ENCODE measurements around the gene KLK7.

KLK7 gene

GRCh38 chr19:50969413-50969760 is 14.3 kb downstream of the KLK7 start, which contains the start of gene KLK6:
TSS of gene KLK6 (minus strand) at chr19:50969591. CDS start at chr19:50968104, 1,487 bp downstream.
- FAIRE-seq (no peak), DNase-seq (ENCODE audit: insufficient read length, low spot score) (no peak)
- TF ChIP-seq POU2F2 (IDR thresholded peaks at IDR 0.05; ENCODE audit: low read depth, low read length) = no peak
- TF ChIP-seq POLR2AphosphoS5 (IDR thresholded peaks at IDR 0.05; ENCODE audit: low read depth, low read length) = no peak
- no peak for TF ChIP-seq POLR2A (IDR thresholded peaks at IDR 0.05; ENCODE audit: low read depth, low read length)
- TF ChIP-seq TAF1 (IDR thresholded peaks at IDR 0.05; ENCODE audit: low read depth, low read length) = no peak
- TF ChIP-seq PAX5 (IDR thresholded peaks at IDR 0.05; ENCODE audit: insufficient read depth, low read length, severe bottlenecking) = no peak
- no peak for TF ChIP-seq SPI1 (IDR thresholded peaks at IDR 0.05; ENCODE audit: low read depth, low read length)

- no peak for DNase-seq (ENCODE audit: insufficient read length, low spot score)
- FAIRE-seq = no peak
- TF ChIP-seq SPI1 (IDR thresholded peaks at IDR 0.05; ENCODE audit: low read depth, low read length) = no peak
- no peak for TF ChIP-seq TAF1 (IDR thresholded peaks at IDR 0.05; ENCODE audit: low read depth, low read length)
- TF ChIP-seq POLR2AphosphoS5 (IDR thresholded peaks at IDR 0.05; ENCODE audit: low read depth, low read length) = no peak
- no peak for TF ChIP-seq POLR2A (IDR thresholded peaks at IDR 0.05; ENCODE audit: low read depth, low read length)
- no peak for TF ChIP-seq POU2F2 (IDR thresholded peaks at IDR 0.05; ENCODE audit: low read depth, low read length)
- TF ChIP-seq PAX5 (IDR thresholded peaks at IDR 0.05; ENCODE audit: insufficient read depth, low read length, severe bottlenecking) = no peak
Measured at GRCh38 chr19:50968716-50969412, 14.9 kb downstream of the KLK7 start.

- TF ChIP-seq SPI1 (IDR thresholded peaks at IDR 0.05; ENCODE audit: low read depth, low read length) = no peak
- no peak for TF ChIP-seq POLR2A (IDR thresholded peaks at IDR 0.05; ENCODE audit: low read depth, low read length)
- TF ChIP-seq TAF1 (IDR thresholded peaks at IDR 0.05; ENCODE audit: low read depth, low read length) = no peak
- no peak for TF ChIP-seq PAX5 (IDR thresholded peaks at IDR 0.05; ENCODE audit: insufficient read depth, low read length, severe bottlenecking)
- TF ChIP-seq POU2F2 (IDR thresholded peaks at IDR 0.05; ENCODE audit: low read depth, low read length) = no peak
- TF ChIP-seq POLR2AphosphoS5 (IDR thresholded peaks at IDR 0.05; ENCODE audit: low read depth, low read length) = no peak
- DNase-seq (ENCODE audit: insufficient read length, low spot score) (no peak), FAIRE-seq (no peak)
Measured at GRCh38 chr19:50967929-50968715, 15.6 kb downstream of the KLK7 start.

- no peak for TF ChIP-seq POLR2AphosphoS5 (IDR thresholded peaks at IDR 0.05; ENCODE audit: low read depth, low read length)
- TF ChIP-seq POU2F2 (IDR thresholded peaks at IDR 0.05; ENCODE audit: low read depth, low read length) = no peak
- TF ChIP-seq TAF1 (IDR thresholded peaks at IDR 0.05; ENCODE audit: low read depth, low read length) = no peak
- no peak for TF ChIP-seq PAX5 (IDR thresholded peaks at IDR 0.05; ENCODE audit: insufficient read depth, low read length, severe bottlenecking)
- TF ChIP-seq POLR2A (IDR thresholded peaks at IDR 0.05; ENCODE audit: low read depth, low read length) = no peak
- TF ChIP-seq SPI1 (IDR thresholded peaks at IDR 0.05; ENCODE audit: low read depth, low read length) = no peak
- FAIRE-seq (no peak), DNase-seq (ENCODE audit: insufficient read length, low spot score) (no peak)
Measured at GRCh38 chr19:50964266-50964665, 19.5 kb downstream of the KLK7 start.

GRCh38 chr19:50963381-50963780 is 20.3 kb downstream of the KLK7 start:
- DNase-seq (ENCODE audit: insufficient read length, low spot score) (no peak), FAIRE-seq (no peak)
- TF ChIP-seq POLR2A (IDR thresholded peaks at IDR 0.05; ENCODE audit: low read depth, low read length) = no peak

GRCh38 chr19:50962245-50962644 is 21.5 kb downstream of the KLK7 start:
- no peak for TF ChIP-seq TAF1 (IDR thresholded peaks at IDR 0.05; ENCODE audit: low read depth, low read length)
- TF ChIP-seq POU2F2 (IDR thresholded peaks at IDR 0.05; ENCODE audit: low read depth, low read length) = no peak
- no peak for TF ChIP-seq POLR2AphosphoS5 (IDR thresholded peaks at IDR 0.05; ENCODE audit: low read depth, low read length)
- TF ChIP-seq PAX5 (IDR thresholded peaks at IDR 0.05; ENCODE audit: insufficient read depth, low read length, severe bottlenecking) = no peak
- no peak for TF ChIP-seq POLR2A (IDR thresholded peaks at IDR 0.05; ENCODE audit: low read depth, low read length)
- no peak for TF ChIP-seq SPI1 (IDR thresholded peaks at IDR 0.05; ENCODE audit: low read depth, low read length)
- FAIRE-seq (no peak), DNase-seq (ENCODE audit: insufficient read length, low spot score) (no peak)

GRCh38 chr19:50959731-50960500 is 23.8 kb downstream of the KLK7 start:
- DNase-seq (ENCODE audit: insufficient read length, low spot score) (no peak), FAIRE-seq (no peak)
- no peak for TF ChIP-seq POLR2AphosphoS5 (IDR thresholded peaks at IDR 0.05; ENCODE audit: low read depth, low read length)
- TF ChIP-seq SPI1 (IDR thresholded peaks at IDR 0.05; ENCODE audit: low read depth, low read length) = no peak
- TF ChIP-seq TAF1 (IDR thresholded peaks at IDR 0.05; ENCODE audit: low read depth, low read length) = no peak
- no peak for TF ChIP-seq POLR2A (IDR thresholded peaks at IDR 0.05; ENCODE audit: low read depth, low read length)
- TF ChIP-seq PAX5 (IDR thresholded peaks at IDR 0.05; ENCODE audit: insufficient read depth, low read length, severe bottlenecking) = no peak
- TF ChIP-seq POU2F2 (IDR thresholded peaks at IDR 0.05; ENCODE audit: low read depth, low read length) = no peak

- no peak for FAIRE-seq
- no peak for DNase-seq (ENCODE audit: insufficient read length, low spot score)
- no peak for TF ChIP-seq SPI1 (IDR thresholded peaks at IDR 0.05; ENCODE audit: low read depth, low read length)
- TF ChIP-seq PAX5 (IDR thresholded peaks at IDR 0.05; ENCODE audit: insufficient read depth, low read length, severe bottlenecking) = no peak
- no peak for TF ChIP-seq POLR2AphosphoS5 (IDR thresholded peaks at IDR 0.05; ENCODE audit: low read depth, low read length)
Measured at GRCh38 chr19:50957587-50957986, 26.1 kb downstream of the KLK7 start.

GRCh38 chr19:50952910-50953309 is 30.8 kb downstream of the KLK7 start, which contains the start of gene KLK5:
TSS of gene KLK5 (minus strand) at chr19:50953038. CDS start at chr19:50952657, 381 bp downstream.
- DNase-seq (ENCODE audit: insufficient read length, low spot score) (no peak), FAIRE-seq (no peak)
- no peak for TF ChIP-seq POLR2AphosphoS5 (IDR thresholded peaks at IDR 0.05; ENCODE audit: low read depth, low read length)
- no peak for TF ChIP-seq SPI1 (IDR thresholded peaks at IDR 0.05; ENCODE audit: low read depth, low read length)
- no peak for TF ChIP-seq TAF1 (IDR thresholded peaks at IDR 0.05; ENCODE audit: low read depth, low read length)
- no peak for TF ChIP-seq POLR2A (IDR thresholded peaks at IDR 0.05; ENCODE audit: low read depth, low read length)
- TF ChIP-seq PAX5 (IDR thresholded peaks at IDR 0.05; ENCODE audit: insufficient read depth, low read length, severe bottlenecking) = no peak
- no peak for TF ChIP-seq POU2F2 (IDR thresholded peaks at IDR 0.05; ENCODE audit: low read depth, low read length)
